ENCODE results near the gene NSF.
"Not testable (repeated sequence)": the region's sequence is repeated elsewhere in the genome, so short reads cannot be mapped to it uniquely, and the experiment has no call there.

DNA sequence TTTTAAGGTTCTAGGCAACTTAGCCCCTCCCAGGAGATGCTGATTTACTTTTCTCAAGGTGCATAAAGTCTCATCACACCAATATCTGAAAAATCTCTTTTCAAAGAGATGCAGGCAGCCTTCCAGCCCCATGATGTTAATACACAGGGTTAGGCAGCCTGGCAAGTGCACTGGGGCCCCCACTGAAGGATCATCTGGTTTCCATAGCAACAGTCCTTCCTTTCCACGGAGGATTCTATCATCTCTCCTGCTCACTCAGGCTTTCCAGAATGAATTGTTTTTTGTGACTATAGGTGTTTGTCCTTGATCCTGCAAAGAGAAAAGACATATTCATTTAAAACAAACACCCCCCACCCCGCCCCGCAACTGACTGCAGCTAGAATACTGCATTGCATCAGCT, 5.0 kb upstream of the NSF start:
- TF ChIP-seq, protein P1, sequence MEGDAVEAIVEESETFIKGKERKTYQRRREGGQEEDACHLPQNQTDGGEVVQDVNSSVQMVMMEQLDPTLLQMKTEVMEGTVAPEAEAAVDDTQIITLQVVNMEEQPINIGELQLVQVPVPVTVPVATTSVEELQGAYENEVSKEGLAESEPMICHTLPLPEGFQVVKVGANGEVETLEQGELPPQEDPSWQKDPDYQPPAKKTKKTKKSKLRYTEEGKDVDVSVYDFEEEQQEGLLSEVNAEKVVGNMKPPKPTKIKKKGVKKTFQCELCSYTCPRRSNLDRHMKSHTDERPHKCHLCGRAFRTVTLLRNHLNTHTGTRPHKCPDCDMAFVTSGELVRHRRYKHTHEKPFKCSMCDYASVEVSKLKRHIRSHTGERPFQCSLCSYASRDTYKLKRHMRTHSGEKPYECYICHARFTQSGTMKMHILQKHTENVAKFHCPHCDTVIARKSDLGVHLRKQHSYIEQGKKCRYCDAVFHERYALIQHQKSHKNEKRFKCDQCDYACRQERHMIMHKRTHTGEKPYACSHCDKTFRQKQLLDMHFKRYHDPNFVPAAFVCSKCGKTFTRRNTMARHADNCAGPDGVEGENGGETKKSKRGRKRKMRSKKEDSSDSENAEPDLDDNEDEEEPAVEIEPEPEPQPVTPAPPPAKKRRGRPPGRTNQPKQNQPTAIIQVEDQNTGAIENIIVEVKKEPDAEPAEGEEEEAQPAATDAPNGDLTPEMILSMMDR (IDR thresholded peaks at IDR 0.05; ENCODE audit: extremely low read depth in 1 of 2, insufficient read depth in 1 of 2, low read depth in 1 of 2, low read length in 2 of 2), result not testable (repeated sequence)
- TF ChIP-seq EZH2 (IDR thresholded peaks at IDR 0.05; ENCODE audit: borderline replicate concordance, low read depth, low read length, severe bottlenecking); POLR2A (IDR thresholded peaks at IDR 0.05; ENCODE audit: low read depth, low read length); JUN (IDR thresholded peaks at IDR 0.05; ENCODE audit: borderline replicate concordance, insufficient read depth, insufficient read length, low read depth); POLR2AphosphoS5 (IDR thresholded peaks at IDR 0.05; ENCODE audit: insufficient read depth, low read depth, low read length); FOS (IDR thresholded peaks at IDR 0.05; ENCODE audit: borderline replicate concordance, insufficient read depth, low read length); GATA2 (IDR thresholded peaks at IDR 0.05; ENCODE audit: insufficient read depth, insufficient read length, low read depth, low read length); MYC (IDR thresholded peaks at IDR 0.05; ENCODE audit: low read depth, low read length): not testable (repeated sequence)
- TF ChIP-seq, protein P2, sequence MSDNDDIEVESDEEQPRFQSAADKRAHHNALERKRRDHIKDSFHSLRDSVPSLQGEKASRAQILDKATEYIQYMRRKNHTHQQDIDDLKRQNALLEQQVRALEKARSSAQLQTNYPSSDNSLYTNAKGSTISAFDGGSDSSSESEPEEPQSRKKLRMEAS (IDR thresholded peaks at IDR 0.05; ENCODE audit: insufficient read depth, insufficient read length), result not testable (repeated sequence)
